T-helper 2 cell treated with Interferon-gamma antibody and Interleukin-4, amounts not matched to agents 5 μg/mL and 100 μg/mL, for 36 hours (primary cell): Measurements from ENCODE around the gene ZNF487.
"Not testable (repeated sequence)": the region's sequence is repeated elsewhere in the genome, so short reads cannot be mapped to it uniquely, and the experiment has no call there.

Source experiments
- DNase-seq: peaks from one replicate; pipeline ENCODE4 v3.0.0; 2021; ENCODE audit warnings: low spot score
- H3K27ac Mint-ChIP-seq: one replicate; pipeline ENCODE4 v1.8.0; 2021; ENCODE audit warnings: mild to moderate bottlenecking, mixed read lengths
- H3K27me3 Mint-ChIP-seq: one replicate; pipeline ENCODE4 v1.8.0; 2021; ENCODE audit warnings: low read depth, mixed read lengths
- H3K36me3 Mint-ChIP-seq: one replicate; pipeline ENCODE4 v1.8.0; 2021; ENCODE audit warnings: low read depth, mixed read lengths
- H3K4me1 Mint-ChIP-seq: one replicate; pipeline ENCODE4 v1.8.0; 2021; ENCODE audit warnings: low read depth, mixed read lengths
- H3K4me3 Mint-ChIP-seq: one replicate; pipeline ENCODE4 v1.8.0; 2022; ENCODE audit warnings: mild to moderate bottlenecking, moderate library complexity, mixed read lengths
- H3K9me3 Mint-ChIP-seq: one replicate; pipeline ENCODE4 v1.8.0; 2021; ENCODE audit warnings: mixed read lengths

The ZNF487 gene

GRCh38 chr10:43465736-43466120, 28.8 kb downstream of the ZNF487 start:
- not testable (repeated sequence) for H3K27ac Mint-ChIP-seq, H3K4me1 Mint-ChIP-seq, H3K36me3 Mint-ChIP-seq, DNase-seq, H3K4me3 Mint-ChIP-seq, H3K27me3 Mint-ChIP-seq, H3K9me3 Mint-ChIP-seq

GRCh38 chr10:43471146-43471545, 34.2 kb downstream of the ZNF487 start:
- Mint-ChIP-seq H3K9me3 (no peaks in the 10 kb centered on the region), H3K27ac (no peak overlapping the region), H3K4me1 (no peaks in the 10 kb centered on the region), H3K36me3 (no peaks in the 10 kb centered on the region), H3K4me3 (no peak overlapping the region), H3K27me3 (no peaks in the 10 kb centered on the region)
- no peak for DNase-seq

- Mint-ChIP-seq H3K36me3 (no peaks in the 10 kb centered on the region), H3K4me3 (no peak overlapping the region), H3K27me3 (no peaks in the 10 kb centered on the region), H3K4me1 (no peaks in the 10 kb centered on the region), H3K9me3 (peaks cover 4% of the 10 kb centered on the region), H3K27ac (no peak overlapping the region)
- DNase-seq, result no peak
Measured at GRCh38 chr10:43471935-43472720, 35.2 kb downstream of the ZNF487 start.

GRCh38 chr10:43479275-43479674, 42.4 kb downstream of the ZNF487 start:
- no peak overlapping the region for H3K27ac Mint-ChIP-seq
- no peaks in the 10 kb centered on the region for H3K27me3 Mint-ChIP-seq
- H3K4me1 Mint-ChIP-seq, result no peaks in the 10 kb centered on the region
- DNase-seq, result no peak
- H3K4me3 Mint-ChIP-seq, result no peak overlapping the region
- no peaks in the 10 kb centered on the region for H3K36me3 Mint-ChIP-seq
- peaks cover 29% of the 10 kb centered on the region for H3K9me3 Mint-ChIP-seq

GRCh38 chr10:43482319-43483078, 45.6 kb downstream of the ZNF487 start:
- H3K27ac Mint-ChIP-seq, result no peak overlapping the region
- DNase-seq, result no peak
- H3K9me3 Mint-ChIP-seq, result peaks cover 42% of the 10 kb centered on the region
- H3K36me3 Mint-ChIP-seq, result peaks cover 6% of the 10 kb centered on the region
- H3K27me3 Mint-ChIP-seq, result no peaks in the 10 kb centered on the region
- H3K4me3 Mint-ChIP-seq, result no peak overlapping the region
- no peaks in the 10 kb centered on the region for H3K4me1 Mint-ChIP-seq

- Mint-ChIP-seq H3K27me3 (no peaks in the 10 kb centered on the region), H3K27ac (no peak overlapping the region), H3K4me3 (no peak overlapping the region), H3K9me3 (peaks cover 19% of the 10 kb centered on the region), H3K36me3 (no peaks in the 10 kb centered on the region), H3K4me1 (no peaks in the 10 kb centered on the region)
- no peak for DNase-seq
Measured at GRCh38 chr10:43491855-43492254, 54.9 kb downstream of the ZNF487 start.

- DNase-seq, result no peak
- Mint-ChIP-seq H3K27me3 (no peaks in the 10 kb centered on the region), H3K4me1 (no peaks in the 10 kb centered on the region), H3K36me3 (no peaks in the 10 kb centered on the region), H3K9me3 (peaks cover 10% of the 10 kb centered on the region), H3K27ac (no peak overlapping the region), H3K4me3 (no peak overlapping the region)
Measured at GRCh38 chr10:43502931-43503330, 66.0 kb downstream of the ZNF487 start.

GRCh38 chr10:43524434-43525247, 87.7 kb downstream of the ZNF487 start:
- peaks cover 73% of the 10 kb centered on the region for H3K9me3 Mint-ChIP-seq
- H3K4me1 Mint-ChIP-seq, result no peaks in the 10 kb centered on the region
- peaks cover 1% of the 10 kb centered on the region for H3K36me3 Mint-ChIP-seq
- H3K27me3 Mint-ChIP-seq, result no peaks in the 10 kb centered on the region
- DNase-seq, result no peak
- H3K27ac Mint-ChIP-seq, result no peak overlapping the region
- no peak overlapping the region for H3K4me3 Mint-ChIP-seq
